ENCODE data around the gene IQCE. TPM values are rescaled to one million over a fixed set of nuclear protein-coding genes. Genes with fewer than 3 reads are reported as not detected.

IQCE gene
- total and polyA plus RNA-seq, 2 donors (not counting 1 experiment from before 2014, with no cell fraction given), result 5.3 to 8.3 TPM

GRCh38 chr7:2663960-2664359 lies 105.2 kb downstream of the IQCE start:
- Histone ChIP-seq H3K4me3 (replicated peaks in 1 of 4; ENCODE audit: control extremely low read depth in 1 of 4, insufficient read depth in 1 of 4, low read depth in 3 of 4, low read length in 4 of 4) (no peak overlapping the region), H3K9ac (ENCODE audit: insufficient read depth, low read length) (no peak overlapping the region), H3K27ac (ENCODE audit: insufficient read depth, low read length) (no peak overlapping the region), H3K9me3 (ENCODE audit: control insufficient read depth, insufficient read depth, low read depth, low read length) (no peaks in the 10 kb centered on the region), H2AFZ (ENCODE audit: low read length) (no peak overlapping the region), H3K4me2 (ENCODE audit: extremely low read depth, insufficient read depth, low read length) (no peak overlapping the region), H3K4me1 (ENCODE audit: control insufficient read depth, extremely low read depth, insufficient read depth, low read length) (no peaks in the 10 kb centered on the region), H4K20me1 (ENCODE audit: control insufficient read depth, extremely low read depth, insufficient read depth, low read length) (no peaks in the 10 kb centered on the region), H3K79me2 (ENCODE audit: control insufficient read depth, insufficient read depth, low read length) (no peaks in the 10 kb centered on the region), H3K27me3 (ENCODE audit: control insufficient read depth, insufficient read depth, low read length) (peaks cover 5% of the 10 kb centered on the region), H3K36me3 (ENCODE audit: control insufficient read depth, insufficient read depth, low read length) (peaks cover 5% of the 10 kb centered on the region)
- no peak for DNase-seq (ENCODE audit: low read depth in 2 of 2)
- TF ChIP-seq CTCF (conservative IDR thresholded peaks at IDR 0.05 in 1 of 2, IDR thresholded peaks at IDR 0.05 in 1 of 2; ENCODE audit: low read depth in 1 of 2, low read length in 2 of 2), result no peak
- TF ChIP-seq EZH2 (IDR thresholded peaks at IDR 0.05; ENCODE audit: low read length, missing control alignments), result no peak

Other genes starting within 250 kb of the IQCE start
- 11.0 and 13.2 TPM in 2 replicates for gene SNX8, start 244.5 kb upstream of the IQCE start, total RNA-seq
- gene SNX8, start 244.5 kb upstream of the IQCE start, polyA plus RNA-seq, result 27.4 and 48.0 TPM in 2 replicates
- 133 and 139 TPM in 2 replicates for gene EIF3B, start 204.2 kb upstream of the IQCE start, total RNA-seq
- gene EIF3B, start 204.2 kb upstream of the IQCE start, polyA plus RNA-seq, result 92.8 and 125 TPM in 2 replicates
- gene CHST12, start 155.4 kb upstream of the IQCE start, total RNA-seq, result 1.5 and 3.5 TPM in 2 replicates
- gene CHST12, start 155.4 kb upstream of the IQCE start, polyA plus RNA-seq, result 9.5 and 10.2 TPM in 2 replicates
- not detected in 2 replicates for gene GRIFIN, start 82.6 kb upstream of the IQCE start, total RNA-seq
- not detected in 2 replicates for gene GRIFIN, start 82.6 kb upstream of the IQCE start, polyA plus RNA-seq
- 0.33 and 0.77 TPM in 2 replicates for gene LFNG, start 39.2 kb upstream of the IQCE start, total RNA-seq
- gene LFNG, start 39.2 kb upstream of the IQCE start, polyA plus RNA-seq, result 1.2 and 3.5 TPM in 2 replicates
- gene BRAT1, start 3.5 kb upstream of the IQCE start, total RNA-seq, result 20.1 and 20.3 TPM in 2 replicates
- gene BRAT1, start 3.5 kb upstream of the IQCE start, polyA plus RNA-seq, result 4.0 and 5.8 TPM in 2 replicates
- 15.4 and 19.7 TPM in 2 replicates for gene TTYH3, start 73.0 kb downstream of the IQCE start, total RNA-seq
- 17.4 and 24.5 TPM in 2 replicates for gene TTYH3, start 73.0 kb downstream of the IQCE start, polyA plus RNA-seq
- gene AMZ1, start 129.2 kb downstream of the IQCE start, total RNA-seq, result 0.26 and 0.33 TPM in 2 replicates
- gene AMZ1, start 129.2 kb downstream of the IQCE start, polyA plus RNA-seq, result 0.23 and 0.26 TPM in 2 replicates